Neuron (in vitro differentiated cells): ENCODE results near the gene PAQR7.

ENCODE experiments used
- H2AFZ ChIP-seq: one replicate; pipeline ENCODE4 v1.6.1; 2013; ENCODE audit warnings: low read depth, mild to moderate bottlenecking, inconsistent platforms, low read length, moderate library complexity
- H3K27me3 ChIP-seq: one replicate; pipeline ENCODE4 v1.6.1; 2013; ENCODE audit warnings: low read length; ENCODE audit not compliant: insufficient read depth
- H3K36me3 ChIP-seq: one replicate; pipeline ENCODE4 v1.6.1; 2013; ENCODE audit warnings: low read length; ENCODE audit not compliant: insufficient read depth
- H3K4me1 ChIP-seq: one replicate; pipeline ENCODE4 v1.6.1; 2013; ENCODE audit warnings: low read length; ENCODE audit not compliant: insufficient read depth
- H3K4me3 ChIP-seq: 2 replicates; pipeline ENCODE4 v1.5.1; 2013; ENCODE audit warnings: mild to moderate bottlenecking, low read length, moderate library complexity
- H3K9me3 ChIP-seq: one replicate; pipeline ENCODE4 v1.6.1; 2013; ENCODE audit warnings: low read length

The PAQR7 gene

GRCh38 chr1:25896266-25896665, 20.8 kb upstream of the PAQR7 start:
- peaks cover 49% of the 10 kb centered on the region for H3K36me3 ChIP-seq
- H2AFZ ChIP-seq, result no peak overlapping the region
- peaks cover 22% of the 10 kb centered on the region for H3K4me1 ChIP-seq
- H3K27me3 ChIP-seq, result no peaks in the 10 kb centered on the region
- H3K9me3 ChIP-seq, result no peaks in the 10 kb centered on the region
- H3K4me3 ChIP-seq, result no peak overlapping the region

- Histone ChIP-seq H3K4me1 (peaks cover 15% of the 10 kb centered on the region), H3K36me3 (peaks cover 44% of the 10 kb centered on the region), H3K27me3 (no peaks in the 10 kb centered on the region), H2AFZ (no peak overlapping the region), H3K9me3 (no peaks in the 10 kb centered on the region), H3K4me3 (no peak overlapping the region)
Observed at GRCh38 chr1:25895365-25895990, 20.0 kb upstream of the PAQR7 start.

- H3K4me3 ChIP-seq, result no peak overlapping the region
- no peaks in the 10 kb centered on the region for H3K27me3 ChIP-seq
- H2AFZ ChIP-seq, result no peak overlapping the region
- H3K4me1 ChIP-seq, result peaks cover 11% of the 10 kb centered on the region
- no peaks in the 10 kb centered on the region for H3K9me3 ChIP-seq
- H3K36me3 ChIP-seq, result peaks cover 38% of the 10 kb centered on the region
Observed at GRCh38 chr1:25893116-25893515, 17.6 kb upstream of the PAQR7 start.

GRCh38 chr1:25891606-25892005, 16.1 kb upstream of the PAQR7 start:
- Histone ChIP-seq H3K27me3 (no peaks in the 10 kb centered on the region), H2AFZ (no peak overlapping the region), H3K4me1 (peaks cover 11% of the 10 kb centered on the region), H3K36me3 (peaks cover 33% of the 10 kb centered on the region), H3K4me3 (no peak overlapping the region), H3K9me3 (no peaks in the 10 kb centered on the region)

- no peaks in the 10 kb centered on the region for H3K27me3 ChIP-seq
- H3K9me3 ChIP-seq, result no peaks in the 10 kb centered on the region
- H3K4me1 ChIP-seq, result peaks cover 8% of the 10 kb centered on the region
- no peak overlapping the region for H3K4me3 ChIP-seq
- H3K36me3 ChIP-seq, result peaks cover 33% of the 10 kb centered on the region
- H2AFZ ChIP-seq, result no peak overlapping the region
Observed at GRCh38 chr1:25890239-25891034, 14.9 kb upstream of the PAQR7 start.

- Histone ChIP-seq H3K4me1 (peaks cover 8% of the 10 kb centered on the region), H3K36me3 (peaks cover 38% of the 10 kb centered on the region), H3K27me3 (no peaks in the 10 kb centered on the region), H3K9me3 (no peaks in the 10 kb centered on the region), H2AFZ (no peak overlapping the region), H3K4me3 (no peak overlapping the region)
Observed at GRCh38 chr1:25889470-25889869, 14.0 kb upstream of the PAQR7 start.

- no peak overlapping the region for H2AFZ ChIP-seq
- H3K4me1 ChIP-seq, result peaks cover 8% of the 10 kb centered on the region
- no peaks in the 10 kb centered on the region for H3K9me3 ChIP-seq
- no peaks in the 10 kb centered on the region for H3K27me3 ChIP-seq
- no peak overlapping the region for H3K4me3 ChIP-seq
- peaks cover 31% of the 10 kb centered on the region for H3K36me3 ChIP-seq
Observed at GRCh38 chr1:25888426-25888987, 13.0 kb upstream of the PAQR7 start.

GRCh38 chr1:25885602-25886001, 10.1 kb upstream of the PAQR7 start:
- Histone ChIP-seq H3K4me1 (no peaks in the 10 kb centered on the region), H3K27me3 (no peaks in the 10 kb centered on the region), H2AFZ (no peak overlapping the region)

GRCh38 chr1:25881266-25881665, 5.8 kb upstream of the PAQR7 start:
- H3K4me1 ChIP-seq, result no peaks in the 10 kb centered on the region
- no peaks in the 10 kb centered on the region for H3K9me3 ChIP-seq
- H3K27me3 ChIP-seq, result no peaks in the 10 kb centered on the region
- H2AFZ ChIP-seq, result no peak overlapping the region
- H3K4me3 ChIP-seq, result no peak overlapping the region
- peaks cover 5% of the 10 kb centered on the region for H3K36me3 ChIP-seq

More at GRCh38 chr1:25885602-25886001, 10.1 kb upstream of the PAQR7 start:
- peaks cover 27% of the 10 kb centered on the region for H3K36me3 ChIP-seq
- no peak overlapping the region for H3K4me3 ChIP-seq
- H3K9me3 ChIP-seq, result no peaks in the 10 kb centered on the region

- Histone ChIP-seq H2AFZ (no peak overlapping the region), H3K27me3 (no peaks in the 10 kb centered on the region), H3K4me1 (no peaks in the 10 kb centered on the region)
Observed at GRCh38 chr1:25880518-25880917, 5.0 kb upstream of the PAQR7 start.

GRCh38 chr1:25879675-25880074, 4.2 kb upstream of the PAQR7 start:
- Histone ChIP-seq H2AFZ (no peak overlapping the region), H3K36me3 (no peaks in the 10 kb centered on the region), H3K4me1 (peaks cover under 1% of the 10 kb centered on the region), H3K9me3 (no peaks in the 10 kb centered on the region), H3K27me3 (no peaks in the 10 kb centered on the region), H3K4me3 (no peak overlapping the region)

More at GRCh38 chr1:25880518-25880917, 5.0 kb upstream of the PAQR7 start:
- no peaks in the 10 kb centered on the region for H3K9me3 ChIP-seq
- peaks cover 5% of the 10 kb centered on the region for H3K36me3 ChIP-seq
- no peak overlapping the region for H3K4me3 ChIP-seq

- Histone ChIP-seq H2AFZ (no peak overlapping the region), H3K4me1 (peaks cover 5% of the 10 kb centered on the region), H3K36me3 (no peaks in the 10 kb centered on the region), H3K4me3 (no peak overlapping the region), H3K27me3 (no peaks in the 10 kb centered on the region), H3K9me3 (no peaks in the 10 kb centered on the region)
Observed at GRCh38 chr1:25878690-25879089, 3.2 kb upstream of the PAQR7 start.

GRCh38 chr1:25877155-25877554, 1.6 kb upstream of the PAQR7 start:
- no peak overlapping the region for H3K4me3 ChIP-seq
- H3K4me1 ChIP-seq, result peaks cover 13% of the 10 kb centered on the region
- H3K9me3 ChIP-seq, result no peaks in the 10 kb centered on the region
- no peaks in the 10 kb centered on the region for H3K36me3 ChIP-seq
- H2AFZ ChIP-seq, result no peak overlapping the region
- no peaks in the 10 kb centered on the region for H3K27me3 ChIP-seq
